ENCODE measurements around the gene STARD9. TPM values are rescaled to one million over a fixed set of nuclear protein-coding genes. Genes with fewer than 3 reads are reported as not detected.
A peak's percentile ranks its signal among the peaks of the same experiment; 100 is the strongest.

STARD9 gene
- total and polyA plus RNA-seq, 2 experiments from 2014 or later, result 1.8 to 6.2 TPM

GRCh38 chr15:42707068-42707467 is 131.7 kb downstream of the STARD9 start:
- no peaks in the 10 kb centered on the region for H3F3A ChIP-seq (replicated peaks; ENCODE audit: low read depth)
- H3K27ac Mint-ChIP-seq, result 0 out of 2 replicates have a peak overlapping the region, but pooled peaks have one; percentile 27
- H3K36me3 Mint-ChIP-seq (ENCODE audit: low read depth), result no peaks in the 10 kb centered on the region
- no peaks in the 10 kb centered on the region for H3K9me3 Mint-ChIP-seq
- no peaks in the 10 kb centered on the region; the same call in 1 of the 2 replicates for H4K20me1 ChIP-seq (replicated peaks; ENCODE audit: insufficient read depth)
- DNase-seq (ENCODE audit: low spot score) (no peak), ATAC-seq (no peak)
- H3K4me3 Mint-ChIP-seq, result no peak overlapping the region
- no peak overlapping the region for H3K4me3 ChIP-seq
- H2AFZ ChIP-seq, result no peak overlapping the region
- no peaks in the 10 kb centered on the region for H3K79me2 ChIP-seq (replicated peaks; ENCODE audit: insufficient read depth)
- no peaks in the 10 kb centered on the region for H3K27me3 Mint-ChIP-seq (ENCODE audit: insufficient read depth, low read depth, poor library complexity)
- TF ChIP-seq CREB1 (CRISPR knock-in tag; IDR thresholded peaks at IDR 0.05; ENCODE audit: low read depth) (no peak), POLR2AphosphoS5 (IDR thresholded peaks at IDR 0.05; ENCODE audit: low read depth) (no peak), ZNF462 (CRISPR knock-in tag; IDR thresholded peaks at IDR 0.05) (no peak), REST (IDR thresholded peaks at IDR 0.05; ENCODE audit: unreplicated experiment) (no peak), ZNF331 (CRISPR knock-in tag; IDR thresholded peaks at IDR 0.05; ENCODE audit: low read depth) (no peak), EZH2 (IDR thresholded peaks at IDR 0.05; ENCODE audit: low read depth, unreplicated experiment) (no peak), NANOG (IDR thresholded peaks at IDR 0.05; ENCODE audit: borderline replicate concordance) (no peak), EZH2phosphoT487 (IDR thresholded peaks at IDR 0.05; ENCODE audit: unreplicated experiment) (no peak), CTCF (conservative IDR thresholded peaks at IDR 0.05; ENCODE audit: low read depth in 2 of 2) (no peak), JUNB (IDR thresholded peaks at IDR 0.05; ENCODE audit: unreplicated experiment) (no peak), ZNF114 (CRISPR knock-in tag; IDR thresholded peaks at IDR 0.05) (no peak), ETS1 (IDR thresholded peaks at IDR 0.05) (no peak), STAT1 (IDR thresholded peaks at IDR 0.05; ENCODE audit: unreplicated experiment) (no peak)
- H3K4me1 Mint-ChIP-seq, result no peaks in the 10 kb centered on the region
- no peaks in the 10 kb centered on the region for H3K27me3 ChIP-seq (ENCODE audit: insufficient read depth)
- H3K36me3 ChIP-seq (ENCODE audit: insufficient read depth), result no peaks in the 10 kb centered on the region
- no peaks in the 10 kb centered on the region for H3K4me1 ChIP-seq (ENCODE audit: insufficient read depth)
- H3K27ac ChIP-seq (ENCODE audit: low read depth), result no peak overlapping the region
- no peak overlapping the region for H3K4me2 ChIP-seq
- no peaks in the 10 kb centered on the region for H3K9me2 ChIP-seq (ENCODE audit: insufficient read depth)

Data from GM23338 (cell line).